ENCODE results near the gene C6orf89.

The C6orf89 gene

DNA sequence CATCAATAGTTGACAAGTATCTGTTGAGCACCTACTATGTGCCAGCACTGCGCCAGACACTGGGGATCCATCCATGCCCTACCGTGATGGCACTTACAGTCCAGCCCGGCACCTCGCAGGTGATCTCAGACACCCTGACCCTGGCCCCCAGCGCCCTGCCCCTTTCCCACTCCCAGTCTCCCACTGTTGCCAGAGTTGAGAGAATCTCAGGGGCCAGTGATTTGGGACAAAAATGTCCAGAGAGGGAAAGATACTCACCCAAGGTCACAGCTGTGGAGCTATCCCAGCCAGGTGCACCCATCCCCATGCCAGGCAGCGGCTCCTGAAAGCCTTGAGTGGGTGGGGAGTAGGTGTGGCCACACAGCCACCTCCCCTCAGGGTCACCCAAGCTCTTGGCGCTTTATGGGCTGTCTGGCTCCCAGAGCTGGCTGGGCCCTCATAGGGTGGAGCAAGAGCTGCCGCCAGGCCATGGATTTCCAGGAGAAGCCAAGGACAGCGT is 72.1 kb downstream of the C6orf89 start:
- ATAC-seq: no peak
- Mint-ChIP-seq H3K27ac (no peak overlapping the region), H3K4me1 (peaks cover 49% of the 10 kb centered on the region), H3K9me3 (no peaks in the 10 kb centered on the region), H3K4me3 (no peak overlapping the region), H3K27me3 (no peaks in the 10 kb centered on the region)
- no peak for DNase-seq

DNA sequence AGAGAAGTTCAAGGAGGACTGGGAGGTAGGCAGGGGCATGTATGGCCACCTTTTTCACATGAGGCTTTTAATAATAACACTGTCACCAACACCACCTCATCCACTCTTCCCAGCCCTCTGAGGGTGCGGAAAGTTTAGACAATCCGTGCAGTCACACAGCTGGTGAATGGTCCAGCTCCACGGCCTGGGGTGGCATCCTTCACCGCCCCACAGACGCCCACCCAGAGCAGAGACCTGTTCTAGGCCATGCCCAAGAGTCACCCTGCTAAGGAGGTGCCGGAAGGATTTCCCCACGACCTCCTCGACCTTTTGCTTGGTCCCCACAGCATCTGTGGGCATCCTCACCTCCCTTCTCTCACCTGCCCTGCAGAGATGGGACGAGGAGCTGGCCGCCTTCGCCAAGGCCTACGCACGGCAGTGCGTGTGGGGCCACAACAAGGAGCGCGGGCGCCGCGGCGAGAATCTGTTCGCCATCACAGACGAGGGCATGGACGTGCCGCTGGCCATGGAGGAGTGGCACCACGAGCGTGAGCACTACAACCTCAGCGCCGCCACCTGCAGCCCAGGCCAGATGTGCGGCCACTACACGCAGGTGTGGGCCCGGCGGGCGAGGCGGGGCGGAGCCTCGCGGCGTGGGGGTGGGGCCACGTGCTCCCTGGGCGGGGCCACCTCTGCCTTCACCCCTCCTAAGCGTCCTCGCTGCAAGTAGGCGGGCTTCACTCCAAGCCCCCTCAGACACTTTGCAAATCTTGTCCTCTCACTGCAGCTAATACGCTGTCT is 73.2 kb downstream of the C6orf89 start:
- Mint-ChIP-seq H3K27me3 (no peaks in the 10 kb centered on the region), H3K9me3 (no peaks in the 10 kb centered on the region), H3K4me1 (peaks cover 55% of the 10 kb centered on the region), H3K4me3 (no peak overlapping the region), H3K27ac (no peak overlapping the region)
- no peak for DNase-seq
- ATAC-seq: no peak

DNA sequence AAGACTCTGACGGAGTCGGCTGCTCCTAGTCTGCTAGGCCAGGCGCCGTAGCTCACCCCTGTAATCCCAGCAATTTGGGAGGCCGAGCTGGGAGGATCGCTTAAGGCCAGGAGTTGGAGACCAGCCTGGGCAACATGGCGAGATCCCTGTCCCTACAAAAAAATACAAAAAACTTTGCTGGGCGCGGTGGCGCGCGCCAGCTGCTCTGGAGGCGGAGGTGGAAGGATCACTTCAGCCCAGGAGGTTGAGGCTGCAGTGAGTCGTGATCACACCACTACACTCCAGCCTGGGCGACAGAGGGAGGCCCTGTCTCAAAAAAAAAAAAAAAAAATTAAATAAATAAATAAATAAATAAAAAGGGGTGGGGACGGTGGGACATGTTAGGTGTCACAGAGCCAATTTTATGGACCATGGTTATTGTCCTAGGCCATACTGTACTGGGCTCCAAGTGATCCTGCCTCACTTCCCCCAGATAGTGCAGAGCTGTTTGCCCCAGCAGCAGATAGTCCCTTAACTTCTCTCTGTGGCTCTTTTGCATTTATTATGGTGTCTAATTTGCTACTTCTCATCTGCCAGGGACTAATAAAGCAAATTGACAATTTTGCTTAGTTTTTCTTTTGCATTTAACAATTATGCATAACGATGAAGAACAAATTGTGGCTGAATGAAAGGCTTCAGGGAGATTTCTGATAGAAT is 74.0 kb downstream of the C6orf89 start:
- H3K4me1 Mint-ChIP-seq: peaks cover 55% of the 10 kb centered on the region
- H3K27ac Mint-ChIP-seq: no peak overlapping the region
- no peak overlapping the region for H3K4me3 Mint-ChIP-seq
- no peaks in the 10 kb centered on the region for H3K27me3 Mint-ChIP-seq
- DNase-seq (no peak), ATAC-seq (no peak)
- no peaks in the 10 kb centered on the region for H3K9me3 Mint-ChIP-seq

DNA sequence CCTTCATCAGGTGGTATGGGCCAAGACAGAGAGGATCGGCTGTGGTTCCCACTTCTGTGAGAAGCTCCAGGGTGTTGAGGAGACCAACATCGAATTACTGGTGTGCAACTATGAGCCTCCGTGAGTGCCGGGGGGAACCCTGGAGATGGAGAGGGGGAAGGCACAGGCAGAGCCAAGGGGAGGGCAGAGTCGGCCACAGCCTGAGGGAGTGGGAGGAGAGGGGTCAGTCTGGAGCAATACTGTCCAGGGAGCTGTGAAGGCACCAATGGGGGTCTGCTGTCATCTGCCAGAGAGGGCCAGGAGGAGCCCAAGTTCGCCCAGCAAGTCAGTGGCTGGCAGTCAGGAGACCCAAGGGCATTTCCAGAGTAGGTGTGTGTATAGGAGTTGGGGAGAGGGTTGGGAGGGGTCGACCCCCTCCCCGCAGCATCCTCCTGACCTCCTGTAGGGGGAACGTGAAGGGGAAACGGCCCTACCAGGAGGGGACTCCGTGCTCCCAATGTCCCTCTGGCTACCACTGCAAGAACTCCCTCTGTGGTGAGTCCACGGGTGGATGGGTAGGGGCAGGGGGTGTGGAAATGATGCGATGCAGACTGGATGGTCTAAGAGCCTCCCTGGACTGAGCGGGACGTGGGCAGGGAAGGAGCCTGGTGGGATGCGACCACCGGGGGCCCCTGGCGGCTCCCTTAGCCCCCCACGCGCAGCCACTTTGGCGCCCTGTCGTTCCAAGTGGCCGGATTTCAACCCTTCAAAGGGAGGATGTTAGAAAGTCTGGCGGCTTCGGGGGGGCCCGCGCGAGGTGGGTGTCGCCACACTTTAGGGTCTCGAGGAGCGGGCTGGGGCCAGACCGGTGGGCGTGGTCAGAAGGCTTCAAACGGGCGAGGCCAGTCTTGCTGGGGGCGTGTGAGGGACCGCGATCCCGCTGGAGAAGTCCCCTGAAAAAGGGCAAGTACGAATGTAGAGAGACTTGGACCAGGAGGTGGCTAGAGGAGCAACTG is 76.0 kb downstream of the C6orf89 start:
- no peak for ATAC-seq
- Mint-ChIP-seq H3K27ac (no peak overlapping the region), H3K27me3 (no peaks in the 10 kb centered on the region), H3K4me3 (no peak overlapping the region), H3K4me1 (peaks cover 43% of the 10 kb centered on the region), H3K9me3 (no peaks in the 10 kb centered on the region)
- DNase-seq: no peak

DNA sequence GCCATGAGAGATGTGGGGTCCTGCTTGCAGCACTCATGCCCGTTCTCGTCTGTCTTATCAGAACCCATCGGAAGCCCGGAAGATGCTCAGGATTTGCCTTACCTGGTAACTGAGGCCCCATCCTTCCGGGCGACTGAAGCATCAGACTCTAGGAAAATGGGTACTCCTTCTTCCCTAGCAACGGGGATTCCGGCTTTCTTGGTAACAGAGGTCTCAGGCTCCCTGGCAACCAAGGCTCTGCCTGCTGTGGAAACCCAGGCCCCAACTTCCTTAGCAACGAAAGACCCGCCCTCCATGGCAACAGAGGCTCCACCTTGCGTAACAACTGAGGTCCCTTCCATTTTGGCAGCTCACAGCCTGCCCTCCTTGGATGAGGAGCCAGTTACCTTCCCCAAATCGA is 77.1 kb downstream of the C6orf89 start:
- peak overlapping the region in 1 of 2 donors; percentile 85 for H3K27ac Mint-ChIP-seq
- ATAC-seq (peak; percentile 74), DNase-seq (peak; percentile 44 to 75)
- no peaks in the 10 kb centered on the region for H3K9me3 Mint-ChIP-seq
- no peaks in the 10 kb centered on the region for H3K27me3 Mint-ChIP-seq
- peaks cover 43% of the 10 kb centered on the region for H3K4me1 Mint-ChIP-seq
- H3K4me3 Mint-ChIP-seq: peak overlapping the region; percentile 22 to 39

DNA sequence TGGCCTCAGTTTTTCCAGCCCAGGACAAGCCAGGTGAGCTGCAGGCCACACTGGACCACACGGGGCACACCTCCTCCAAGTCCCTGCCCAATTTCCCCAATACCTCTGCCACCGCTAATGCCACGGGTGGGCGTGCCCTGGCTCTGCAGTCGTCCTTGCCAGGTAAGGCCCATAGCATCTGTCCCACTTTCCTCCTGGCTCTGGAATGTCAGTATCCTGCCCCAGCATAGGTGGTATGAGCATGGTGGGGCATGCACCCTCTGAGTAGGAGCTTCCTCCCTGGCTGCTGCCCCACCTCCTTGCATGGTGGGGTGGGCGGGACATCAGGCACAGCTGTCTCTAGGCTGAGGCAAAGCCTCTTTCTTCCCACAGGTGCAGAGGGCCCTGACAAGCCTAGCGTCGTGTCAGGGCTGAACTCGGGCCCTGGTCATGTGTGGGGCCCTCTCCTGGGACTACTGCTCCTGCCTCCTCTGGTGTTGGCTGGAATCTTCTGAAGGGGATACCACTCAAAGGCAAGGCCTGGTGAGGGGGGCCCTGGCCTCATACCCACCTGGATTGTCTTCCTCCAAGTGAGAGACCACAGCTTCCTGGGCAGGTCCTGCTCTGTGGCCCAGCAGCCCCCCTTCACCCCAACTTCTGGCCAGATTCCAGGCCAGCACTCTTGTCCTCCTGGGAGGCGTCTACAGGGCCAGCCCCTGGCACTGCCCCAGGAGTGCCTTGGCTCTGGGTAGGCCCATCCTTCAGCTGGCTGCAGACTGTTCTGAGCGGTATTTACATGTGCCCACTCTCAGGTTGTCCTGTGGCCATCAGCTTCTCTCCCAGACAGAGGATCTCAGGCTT is 77.9 kb downstream of the C6orf89 start:
- ATAC-seq (peak; percentile 51), DNase-seq (no peak)
- H3K4me1 Mint-ChIP-seq: peaks cover 43% of the 10 kb centered on the region
- H3K27me3 Mint-ChIP-seq: no peaks in the 10 kb centered on the region
- no peaks in the 10 kb centered on the region for H3K9me3 Mint-ChIP-seq
- H3K4me3 Mint-ChIP-seq: peak overlapping the region in 1 of 2 donors; percentile 22
- peak overlapping the region; percentile 36 to 57 for H3K27ac Mint-ChIP-seq

DNA sequence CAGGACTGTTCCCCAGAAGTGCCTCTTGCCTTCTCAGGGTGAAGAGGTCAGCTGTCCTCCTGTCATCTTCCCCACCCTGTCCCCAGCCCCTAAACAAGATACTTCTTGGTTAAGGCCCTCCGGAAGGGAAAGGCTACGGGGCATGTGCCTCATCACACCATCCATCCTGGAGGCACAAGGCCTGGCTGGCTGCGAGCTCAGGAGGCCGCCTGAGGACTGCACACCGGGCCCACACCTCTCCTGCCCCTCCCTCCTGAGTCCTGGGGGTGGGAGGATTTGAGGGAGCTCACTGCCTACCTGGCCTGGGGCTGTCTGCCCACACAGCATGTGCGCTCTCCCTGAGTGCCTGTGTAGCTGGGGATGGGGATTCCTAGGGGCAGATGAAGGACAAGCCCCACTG is 78.6 kb downstream of the C6orf89 start:
- DNase-seq (no peak), ATAC-seq (no peak)
- peaks cover 43% of the 10 kb centered on the region for H3K4me1 Mint-ChIP-seq
- H3K27ac Mint-ChIP-seq: peak overlapping the region; percentile 40 to 82
- H3K4me3 Mint-ChIP-seq: no peak overlapping the region
- no peaks in the 10 kb centered on the region for H3K9me3 Mint-ChIP-seq
- no peaks in the 10 kb centered on the region for H3K27me3 Mint-ChIP-seq

DNA sequence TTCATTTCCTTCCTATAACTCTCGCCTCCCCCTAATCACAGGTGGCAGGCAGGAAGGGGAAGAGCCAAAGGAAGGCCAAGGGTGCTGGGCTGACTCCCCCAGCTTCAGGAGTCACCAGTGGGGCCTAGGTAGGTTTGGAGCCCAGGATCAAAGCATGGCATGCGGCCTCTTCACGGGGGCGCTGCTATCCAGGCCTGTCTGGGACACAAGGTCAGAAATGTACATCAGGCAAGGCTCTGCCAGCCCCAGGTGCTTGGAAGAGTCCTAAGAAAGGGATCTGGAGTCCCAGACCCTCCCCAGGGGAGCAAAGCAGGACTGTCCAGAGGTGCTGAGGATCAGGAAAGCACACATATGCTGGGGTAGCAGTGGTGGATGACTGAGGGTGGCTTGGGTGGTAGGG is 79.2 kb downstream of the C6orf89 start:
- no peak overlapping the region for H3K4me3 Mint-ChIP-seq
- H3K27ac Mint-ChIP-seq: peak overlapping the region; percentile 38 to 82
- H3K27me3 Mint-ChIP-seq: no peaks in the 10 kb centered on the region
- no peaks in the 10 kb centered on the region for H3K9me3 Mint-ChIP-seq
- DNase-seq: no peak
- peaks cover 43% of the 10 kb centered on the region for H3K4me1 Mint-ChIP-seq
- no peak for ATAC-seq

DNA sequence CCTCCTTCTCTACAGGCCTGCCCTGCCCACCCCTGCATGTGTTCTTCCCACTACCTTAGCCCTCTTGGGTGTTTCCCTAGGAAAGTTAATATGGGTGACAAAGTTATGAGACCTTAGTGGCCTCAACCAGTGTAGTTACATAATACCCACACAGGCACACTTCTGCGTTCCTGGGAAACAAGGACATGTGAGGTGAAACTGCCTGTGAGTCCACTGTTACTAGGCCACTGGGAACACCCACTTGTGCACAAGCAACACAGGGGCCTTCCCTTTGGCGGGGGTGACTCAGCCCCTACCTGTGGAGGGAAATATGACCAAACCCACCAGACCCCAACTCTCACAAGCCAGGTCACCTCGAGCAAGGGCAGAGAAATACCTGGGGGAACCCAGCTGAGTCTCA is 81.5 kb downstream of the C6orf89 start:
- H3K4me1 Mint-ChIP-seq: peaks cover 28% of the 10 kb centered on the region
- no peak overlapping the region for H3K27ac Mint-ChIP-seq
- H3K27me3 Mint-ChIP-seq: no peaks in the 10 kb centered on the region
- ATAC-seq: no peak
- no peak overlapping the region for H3K4me3 Mint-ChIP-seq
- DNase-seq: no peak
- no peaks in the 10 kb centered on the region for H3K9me3 Mint-ChIP-seq

DNA sequence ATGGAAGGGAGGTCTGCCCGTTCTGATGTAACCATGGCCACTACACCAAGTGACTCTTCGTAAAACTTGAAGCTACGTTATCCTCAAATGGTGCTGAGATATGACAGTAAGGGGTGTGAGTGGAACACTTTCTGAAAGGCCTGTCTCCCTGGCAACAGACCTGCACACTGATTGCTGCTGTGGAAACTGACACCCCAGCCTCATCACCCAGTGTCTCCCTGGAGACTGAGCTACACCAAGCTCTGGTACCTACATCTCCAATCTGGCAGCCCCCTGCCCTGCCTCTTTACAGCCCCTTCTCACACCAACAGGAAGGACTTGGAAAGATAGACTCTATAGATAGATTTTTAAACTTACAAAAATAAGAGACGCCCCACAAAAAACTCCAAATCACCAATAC is 82.0 kb downstream of the C6orf89 start:
- ATAC-seq (no peak), DNase-seq (no peak)
- H3K4me3 Mint-ChIP-seq: no peak overlapping the region
- no peaks in the 10 kb centered on the region for H3K27me3 Mint-ChIP-seq
- H3K4me1 Mint-ChIP-seq: peaks cover 24% of the 10 kb centered on the region
- no peaks in the 10 kb centered on the region for H3K9me3 Mint-ChIP-seq
- H3K27ac Mint-ChIP-seq: peak overlapping the region in 1 of 2 donors; percentile 12

DNA sequence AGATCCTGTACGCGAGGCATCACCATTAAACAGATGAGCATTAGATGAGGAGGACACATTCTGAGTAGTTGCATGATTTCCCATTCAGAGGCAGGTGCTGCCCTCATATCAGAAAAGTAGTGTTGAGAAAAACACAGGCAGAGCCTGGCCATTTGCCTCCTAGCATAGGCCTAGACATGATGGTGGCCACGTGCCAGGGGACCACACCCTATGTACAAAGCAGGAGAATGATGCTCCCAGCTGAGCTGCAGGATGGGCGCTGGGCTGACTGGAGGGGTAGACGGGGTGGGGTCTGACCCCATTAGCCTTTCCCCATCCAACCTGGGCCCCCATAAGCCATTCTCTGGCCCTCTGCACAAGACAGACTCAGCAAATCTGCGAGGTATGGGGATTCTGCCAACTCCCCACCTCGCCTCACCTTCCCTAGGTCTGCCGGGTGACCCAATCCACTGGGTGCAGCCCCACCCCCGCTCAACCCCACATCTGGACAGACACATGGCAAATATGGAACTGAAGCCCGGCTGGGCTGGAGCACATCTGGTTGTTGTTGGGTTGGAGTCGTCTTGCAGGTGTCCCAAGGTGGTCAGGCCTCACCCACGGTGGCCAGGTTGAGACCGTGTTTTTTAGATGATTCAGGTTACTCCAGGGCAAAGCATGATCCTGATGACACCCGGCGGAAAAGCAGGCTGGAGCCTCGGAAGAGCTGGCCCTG is 82.7 kb downstream of the C6orf89 start:
- Mint-ChIP-seq H3K4me1 (peaks cover 17% of the 10 kb centered on the region), H3K27me3 (no peaks in the 10 kb centered on the region), H3K27ac (peak overlapping the region in 1 of 2 donors; percentile 12), H3K4me3 (no peak overlapping the region), H3K9me3 (no peaks in the 10 kb centered on the region)
- ATAC-seq: no peak
- DNase-seq: no peak

DNA sequence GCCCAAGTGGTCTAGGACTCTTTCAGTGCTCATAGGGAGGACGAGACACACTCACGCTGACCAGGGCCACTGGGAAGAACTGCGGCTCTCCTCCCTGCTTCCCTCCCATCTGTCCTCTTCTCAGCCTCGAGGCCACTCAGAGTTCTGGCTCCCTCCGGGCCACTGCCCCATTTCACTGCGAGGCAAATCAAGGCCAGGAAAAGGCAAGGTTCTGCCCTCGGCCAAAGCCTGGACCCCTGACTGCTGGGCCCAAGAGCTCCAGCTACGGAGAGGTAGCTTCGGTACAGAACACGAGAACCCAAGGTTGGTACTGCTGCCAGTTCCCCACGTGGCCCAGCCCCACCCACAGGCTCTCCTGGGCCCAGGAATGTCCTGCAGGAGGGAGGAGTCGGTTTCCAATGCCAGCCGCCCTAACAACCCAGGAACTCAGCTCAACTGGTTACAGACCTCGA is 83.5 kb downstream of the C6orf89 start:
- H3K4me3 Mint-ChIP-seq: no peak overlapping the region
- no peak for ATAC-seq
- no peak overlapping the region for H3K27ac Mint-ChIP-seq
- no peaks in the 10 kb centered on the region for H3K9me3 Mint-ChIP-seq
- no peaks in the 10 kb centered on the region for H3K27me3 Mint-ChIP-seq
- peaks cover 9% of the 10 kb centered on the region for H3K4me1 Mint-ChIP-seq
- DNase-seq: no peak

DNA sequence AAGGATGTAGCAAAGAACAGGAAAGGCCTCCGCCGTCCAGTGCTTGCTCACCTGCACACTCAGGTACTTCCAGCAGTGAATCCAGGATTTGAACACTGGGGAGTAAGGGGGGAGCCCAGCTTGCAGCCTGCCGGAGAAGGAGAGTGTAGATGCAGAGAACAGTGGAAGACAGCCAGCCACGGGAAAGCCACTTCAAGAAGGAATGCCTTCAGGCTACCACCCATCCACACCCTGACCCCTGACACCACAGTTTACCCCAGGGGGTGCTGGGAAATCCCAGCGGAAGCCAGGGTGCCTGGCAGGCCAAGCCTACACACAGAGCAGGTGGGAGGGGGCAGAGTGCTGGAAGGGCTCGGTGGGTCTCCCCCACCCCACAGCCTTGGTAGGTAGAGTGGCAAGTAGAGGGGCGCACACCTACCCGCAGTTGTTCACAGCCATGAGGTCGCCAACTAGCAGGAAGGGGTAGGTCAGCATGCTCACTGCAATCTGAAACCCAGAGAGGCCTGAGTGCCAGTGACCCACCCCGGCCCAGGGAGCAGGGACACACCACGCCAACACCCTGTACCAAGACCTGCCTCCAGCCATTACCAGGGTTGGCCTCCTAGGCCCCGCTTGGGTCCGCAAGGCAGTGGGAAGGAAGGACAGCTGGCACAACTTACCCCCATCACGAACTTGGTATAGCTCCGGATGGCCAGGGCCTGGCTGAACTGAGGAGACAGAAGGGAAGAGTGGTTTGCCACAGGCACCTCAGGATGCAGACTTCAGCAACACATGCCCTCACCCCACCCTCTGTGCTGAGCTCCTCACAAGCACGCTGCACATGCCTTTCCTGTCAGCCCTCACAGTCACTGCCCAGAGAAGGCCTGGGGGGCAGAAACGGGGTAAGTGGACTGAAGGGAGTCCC is 84.5 kb downstream of the C6orf89 start:
- ATAC-seq (no peak), DNase-seq (no peak)
- Mint-ChIP-seq H3K27me3 (no peaks in the 10 kb centered on the region), H3K4me1 (no peaks in the 10 kb centered on the region), H3K9me3 (no peaks in the 10 kb centered on the region), H3K27ac (peak overlapping the region; percentile 48 to 80), H3K4me3 (no peak overlapping the region)
